Measurements from ENCODE around the gene EYA3. TPM values are rescaled to one million over a fixed set of nuclear protein-coding genes. Genes with fewer than 3 reads are reported as not detected.

Gene EYA3
- total RNA-seq, 1 donor from 2014 or later = 22.1 TPM

DNA sequence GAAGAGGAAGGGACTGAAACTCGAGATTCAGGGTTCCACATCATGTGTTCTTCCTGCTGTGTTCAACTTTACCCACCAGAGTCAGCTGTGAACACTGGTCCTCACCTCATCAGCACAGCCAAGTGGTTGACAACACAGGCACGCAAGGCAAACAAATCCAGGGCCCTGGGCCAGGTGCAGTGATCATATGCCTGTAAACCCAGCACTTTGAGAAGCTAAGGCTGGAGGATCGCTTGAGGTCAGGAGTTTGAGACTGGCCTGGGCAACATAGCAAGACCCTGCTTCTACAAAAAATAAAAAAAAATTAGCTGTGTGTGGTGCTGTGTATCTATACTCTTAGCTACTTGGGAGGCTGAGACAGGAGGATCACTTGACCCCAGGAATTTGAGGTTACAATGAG is 137.0 kb downstream of the EYA3 start:
- no peak for DNase-seq (ENCODE audit: low read depth)

DNA sequence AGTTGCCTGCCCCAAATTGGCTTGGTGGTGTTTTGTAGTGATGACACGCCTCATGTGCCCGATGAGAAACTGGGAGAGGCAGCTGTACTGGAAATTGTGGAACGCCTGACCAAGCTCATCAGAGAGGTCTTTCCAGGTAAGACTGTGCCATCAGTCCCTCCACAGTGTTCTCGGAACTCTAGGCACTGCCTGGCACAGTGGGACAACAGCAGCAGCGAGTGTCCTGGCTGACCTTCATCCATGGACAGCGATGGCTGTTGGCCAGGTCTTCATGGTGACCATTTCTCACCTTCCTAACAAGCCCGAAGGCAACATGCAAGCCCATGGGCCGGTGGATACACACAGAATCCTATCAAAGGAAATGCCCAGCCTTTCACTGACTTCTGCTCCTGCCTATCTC is 139.4 kb downstream of the EYA3 start:
- Histone ChIP-seq H3K27ac (ENCODE audit: low read depth, low read length) (no peak overlapping the region), H3K79me2 (ENCODE audit: insufficient read depth, low read length) (no peaks in the 10 kb centered on the region), H4K20me1 (ENCODE audit: insufficient read depth, low read length) (no peaks in the 10 kb centered on the region), H3K9ac (ENCODE audit: low read length) (no peak overlapping the region), H2AFZ (ENCODE audit: low read depth, low read length) (no peak overlapping the region), H3K4me1 (ENCODE audit: insufficient read depth, low read length) (no peaks in the 10 kb centered on the region), H3K36me3 (ENCODE audit: insufficient read depth, low read length) (no peaks in the 10 kb centered on the region), H3K4me2 (ENCODE audit: low read length) (no peak overlapping the region), H3K27me3 (ENCODE audit: insufficient read depth, low read length) (no peaks in the 10 kb centered on the region), H3K4me3 (ENCODE audit: insufficient read depth, low read depth, low read length) (no peak overlapping the region), H3K9me3 (ENCODE audit: insufficient read depth, low read depth, low read length) (no peaks in the 10 kb centered on the region)
- Mint-ChIP-seq H3K36me3 (ENCODE audit: low read depth, unreplicated experiment) (no peaks in the 10 kb centered on the region), H3K9me3 (ENCODE audit: unreplicated experiment) (peaks cover 2% of the 10 kb centered on the region), H3K27me3 (ENCODE audit: low read depth, unreplicated experiment) (peaks cover 6% of the 10 kb centered on the region), H3K27ac (ENCODE audit: unreplicated experiment) (no peak overlapping the region), H3K4me1 (ENCODE audit: low read depth, unreplicated experiment) (no peaks in the 10 kb centered on the region), H3K4me3 (ENCODE audit: unreplicated experiment) (no peak overlapping the region)
- no peak for TF ChIP-seq EZH2 (IDR thresholded peaks at IDR 0.05; ENCODE audit: insufficient read depth, low read length)
- TF ChIP-seq, protein P1, sequence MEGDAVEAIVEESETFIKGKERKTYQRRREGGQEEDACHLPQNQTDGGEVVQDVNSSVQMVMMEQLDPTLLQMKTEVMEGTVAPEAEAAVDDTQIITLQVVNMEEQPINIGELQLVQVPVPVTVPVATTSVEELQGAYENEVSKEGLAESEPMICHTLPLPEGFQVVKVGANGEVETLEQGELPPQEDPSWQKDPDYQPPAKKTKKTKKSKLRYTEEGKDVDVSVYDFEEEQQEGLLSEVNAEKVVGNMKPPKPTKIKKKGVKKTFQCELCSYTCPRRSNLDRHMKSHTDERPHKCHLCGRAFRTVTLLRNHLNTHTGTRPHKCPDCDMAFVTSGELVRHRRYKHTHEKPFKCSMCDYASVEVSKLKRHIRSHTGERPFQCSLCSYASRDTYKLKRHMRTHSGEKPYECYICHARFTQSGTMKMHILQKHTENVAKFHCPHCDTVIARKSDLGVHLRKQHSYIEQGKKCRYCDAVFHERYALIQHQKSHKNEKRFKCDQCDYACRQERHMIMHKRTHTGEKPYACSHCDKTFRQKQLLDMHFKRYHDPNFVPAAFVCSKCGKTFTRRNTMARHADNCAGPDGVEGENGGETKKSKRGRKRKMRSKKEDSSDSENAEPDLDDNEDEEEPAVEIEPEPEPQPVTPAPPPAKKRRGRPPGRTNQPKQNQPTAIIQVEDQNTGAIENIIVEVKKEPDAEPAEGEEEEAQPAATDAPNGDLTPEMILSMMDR (IDR thresholded peaks at IDR 0.05; ENCODE audit: insufficient read depth, low read depth, low read length) = no peak
- DNase-seq (ENCODE audit: low read depth) (no peak), FAIRE-seq (no peak)

More for the DNA sequence above, 137.0 kb downstream of the EYA3 start:
- Histone ChIP-seq H3K4me3 (ENCODE audit: insufficient read depth, low read depth, low read length) (no peak overlapping the region), H2AFZ (ENCODE audit: low read depth, low read length) (no peak overlapping the region), H3K27ac (ENCODE audit: low read depth, low read length) (no peak overlapping the region), H4K20me1 (ENCODE audit: insufficient read depth, low read length) (no peaks in the 10 kb centered on the region), H3K79me2 (ENCODE audit: insufficient read depth, low read length) (no peaks in the 10 kb centered on the region), H3K36me3 (ENCODE audit: insufficient read depth, low read length) (no peaks in the 10 kb centered on the region), H3K4me1 (ENCODE audit: insufficient read depth, low read length) (no peaks in the 10 kb centered on the region), H3K27me3 (ENCODE audit: insufficient read depth, low read length) (peaks cover 3% of the 10 kb centered on the region), H3K9ac (ENCODE audit: low read length) (no peak overlapping the region), H3K9me3 (ENCODE audit: insufficient read depth, low read depth, low read length) (no peaks in the 10 kb centered on the region), H3K4me2 (ENCODE audit: low read length) (no peak overlapping the region)
- H3K4me3 Mint-ChIP-seq (ENCODE audit: unreplicated experiment) = no peak overlapping the region
- H3K4me1 Mint-ChIP-seq (ENCODE audit: low read depth, unreplicated experiment) = no peaks in the 10 kb centered on the region
- H3K36me3 Mint-ChIP-seq (ENCODE audit: low read depth, unreplicated experiment) = peaks cover 2% of the 10 kb centered on the region
- no peak for FAIRE-seq
- peaks cover 18% of the 10 kb centered on the region for H3K27me3 Mint-ChIP-seq (ENCODE audit: low read depth, unreplicated experiment)
- peaks cover 2% of the 10 kb centered on the region for H3K9me3 Mint-ChIP-seq (ENCODE audit: unreplicated experiment)
- H3K27ac Mint-ChIP-seq (ENCODE audit: unreplicated experiment) = no peak overlapping the region
- TF ChIP-seq, protein P1 (IDR thresholded peaks at IDR 0.05; ENCODE audit: insufficient read depth, low read depth, low read length) = no peak
- no peak for TF ChIP-seq EZH2 (IDR thresholded peaks at IDR 0.05; ENCODE audit: insufficient read depth, low read length)

DNA sequence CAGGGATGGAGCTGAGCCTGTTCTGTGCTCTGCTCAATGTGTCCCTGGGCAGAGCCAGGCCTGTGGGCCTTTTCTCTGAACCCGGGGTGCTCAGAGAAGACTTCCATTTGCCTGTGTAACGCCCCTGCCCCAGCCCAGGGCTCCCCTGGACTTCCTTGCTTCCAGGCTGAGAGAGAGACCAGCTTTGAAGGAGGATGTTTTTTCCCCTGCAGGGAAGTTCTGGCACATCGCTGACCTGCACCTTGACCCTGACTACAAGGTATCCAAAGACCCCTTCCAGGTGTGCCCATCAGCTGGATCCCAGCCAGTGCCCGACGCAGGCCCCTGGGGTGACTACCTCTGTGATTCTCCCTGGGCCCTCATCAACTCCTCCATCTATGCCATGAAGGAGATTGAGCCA is 143.4 kb downstream of the EYA3 start:
- Histone ChIP-seq H3K9ac (ENCODE audit: low read length) (no peak overlapping the region), H2AFZ (ENCODE audit: low read depth, low read length) (no peak overlapping the region), H3K79me2 (ENCODE audit: insufficient read depth, low read length) (no peaks in the 10 kb centered on the region), H3K4me3 (ENCODE audit: insufficient read depth, low read depth, low read length) (no peak overlapping the region), H3K27ac (ENCODE audit: low read depth, low read length) (no peak overlapping the region), H4K20me1 (ENCODE audit: insufficient read depth, low read length) (no peaks in the 10 kb centered on the region), H3K9me3 (ENCODE audit: insufficient read depth, low read depth, low read length) (no peaks in the 10 kb centered on the region), H3K4me1 (ENCODE audit: insufficient read depth, low read length) (no peaks in the 10 kb centered on the region), H3K27me3 (ENCODE audit: insufficient read depth, low read length) (no peaks in the 10 kb centered on the region), H3K4me2 (ENCODE audit: low read length) (no peak overlapping the region), H3K36me3 (ENCODE audit: insufficient read depth, low read length) (no peaks in the 10 kb centered on the region)
- Mint-ChIP-seq H3K36me3 (ENCODE audit: low read depth, unreplicated experiment) (peaks cover 1% of the 10 kb centered on the region), H3K9me3 (ENCODE audit: unreplicated experiment) (no peaks in the 10 kb centered on the region), H3K27ac (ENCODE audit: unreplicated experiment) (no peak overlapping the region), H3K4me1 (ENCODE audit: low read depth, unreplicated experiment) (no peaks in the 10 kb centered on the region), H3K4me3 (ENCODE audit: unreplicated experiment) (no peak overlapping the region), H3K27me3 (ENCODE audit: low read depth, unreplicated experiment) (peaks cover 2% of the 10 kb centered on the region)
- TF ChIP-seq EZH2 (IDR thresholded peaks at IDR 0.05; ENCODE audit: insufficient read depth, low read length) = no peak
- TF ChIP-seq, protein P1 (IDR thresholded peaks at IDR 0.05; ENCODE audit: insufficient read depth, low read depth, low read length) = no peak
- DNase-seq (ENCODE audit: low read depth) (no peak), FAIRE-seq (no peak)
